Parathyroid adenoma (tissue), 2 donors: ENCODE results near the gene SPDEF.

Experiments
- H2AFZ ChIP-seq: fragments of 300-600 bp; sonication (generic); one replicate; pipeline ENCODE4 v1.7.0; 2017; ENCODE audit warnings: antibody characterized with exemption, mild to moderate bottlenecking
- H3K27ac ChIP-seq: fragments of 300-600 bp; sonication (generic); one replicate; pipeline ENCODE4 v1.7.0; 2017
- H3K27me3 ChIP-seq: fragments of 300-600 bp; sonication (generic); one replicate; pipeline ENCODE4 v1.7.0; 2017; ENCODE audit warnings: low read length; ENCODE audit not compliant: control insufficient read depth, insufficient read depth
- H3K36me3 ChIP-seq: fragments of 300-600 bp; sonication (generic); one replicate; pipeline ENCODE4 v1.7.0; 2017; ENCODE audit warnings: low read length; ENCODE audit not compliant: control insufficient read depth, insufficient read depth
- H3K4me1 ChIP-seq: fragments of 300-600 bp; sonication (generic); one replicate; pipeline ENCODE4 v1.7.0; 2017; ENCODE audit warnings: control low read depth
- H3K4me2 ChIP-seq: fragments of 300-600 bp; sonication (generic); one replicate; pipeline ENCODE4 v1.7.0; 2017; ENCODE audit warnings: low read length
- H3K4me3 ChIP-seq: fragments of 300-600 bp; sonication (generic); one replicate; pipeline ENCODE4 v1.7.0; 2017; ENCODE audit warnings: low read depth, low read length
- H3K79me2 ChIP-seq: fragments of 300-600 bp; sonication (generic); one replicate; pipeline ENCODE4 v1.7.0; 2017; ENCODE audit warnings: control low read depth
- H3K9ac ChIP-seq: fragments of 300-600 bp; sonication (generic); one replicate; pipeline ENCODE4 v1.7.0; 2017; ENCODE audit warnings: mild to moderate bottlenecking
- H3K9me3 ChIP-seq: fragments of 300-600 bp; sonication (generic); one replicate; pipeline ENCODE4 v1.7.0; 2017; ENCODE audit warnings: low read length; ENCODE audit not compliant: control insufficient read depth
- CTCF ChIP-seq: fragments of 300-600 bp; sonication (generic); IDR thresholded peaks from one replicate; pipeline ENCODE4 v1.7.0; 2017; ENCODE audit warnings: antibody characterized with exemption, mild to moderate bottlenecking
- donor health status: primary hyperparathyroidism.

The SPDEF gene

GRCh38 chr6:34527751-34528670 is 28.1 kb downstream of the SPDEF start:
- Histone ChIP-seq H3K27me3 (no peaks in the 10 kb centered on the region), H3K4me3 (no peak overlapping the region), H3K9me3 (no peaks in the 10 kb centered on the region), H3K9ac (no peak overlapping the region), H3K4me2 (no peak overlapping the region), H3K36me3 (no peaks in the 10 kb centered on the region), H3K4me1 (peaks cover 2% of the 10 kb centered on the region), H2AFZ (peak overlapping the region; percentile 44), H3K27ac (no peak overlapping the region), H3K79me2 (no peaks in the 10 kb centered on the region)
- TF ChIP-seq CTCF = no peak

DNA sequence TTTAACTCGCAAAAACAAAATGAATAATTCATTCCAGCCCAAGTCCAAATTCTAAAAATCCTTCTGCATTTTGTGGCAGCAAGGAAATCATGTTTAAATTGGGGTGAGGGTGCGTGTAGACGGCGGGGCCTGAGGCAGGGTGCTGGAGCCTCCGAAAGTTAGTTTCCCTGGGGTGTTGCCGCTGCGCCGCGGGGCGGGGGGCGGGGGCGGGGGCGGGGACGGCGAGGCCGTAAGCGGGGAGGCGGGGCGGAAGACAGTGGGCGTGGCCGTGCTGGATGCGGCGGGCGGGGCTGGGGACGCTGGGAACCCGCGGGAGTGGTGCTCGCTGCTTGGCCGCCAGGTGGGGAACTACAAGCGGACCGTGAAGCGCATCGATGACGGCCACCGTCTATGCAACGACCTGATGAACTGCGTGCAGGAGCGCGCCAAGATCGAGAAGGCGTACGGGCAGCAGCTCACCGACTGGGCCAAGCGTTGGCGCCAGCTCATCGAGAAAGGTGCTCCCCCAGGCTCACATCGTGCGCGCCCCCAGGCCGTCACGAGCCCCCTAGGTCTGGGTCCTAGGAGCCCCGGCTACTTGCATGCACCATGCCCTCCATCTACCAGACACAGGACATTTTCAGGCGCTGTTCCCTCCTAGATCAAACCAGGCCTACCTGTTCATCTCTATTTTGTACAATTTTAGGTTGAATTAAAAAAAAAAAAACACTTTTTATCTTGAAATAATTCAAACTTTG is 29.0 kb downstream of the SPDEF start:
- Histone ChIP-seq H3K4me2 (peak overlapping the region; percentile 44), H3K9me3 (no peaks in the 10 kb centered on the region), H3K27me3 (no peaks in the 10 kb centered on the region), H3K79me2 (no peaks in the 10 kb centered on the region), H3K4me1 (peaks cover 2% of the 10 kb centered on the region), H3K27ac (no peak overlapping the region), H2AFZ (peak overlapping the region; percentile 57), H3K9ac (no peak overlapping the region), H3K4me3 (no peak overlapping the region), H3K36me3 (no peaks in the 10 kb centered on the region)
- TF ChIP-seq CTCF = peak; percentile 36

DNA sequence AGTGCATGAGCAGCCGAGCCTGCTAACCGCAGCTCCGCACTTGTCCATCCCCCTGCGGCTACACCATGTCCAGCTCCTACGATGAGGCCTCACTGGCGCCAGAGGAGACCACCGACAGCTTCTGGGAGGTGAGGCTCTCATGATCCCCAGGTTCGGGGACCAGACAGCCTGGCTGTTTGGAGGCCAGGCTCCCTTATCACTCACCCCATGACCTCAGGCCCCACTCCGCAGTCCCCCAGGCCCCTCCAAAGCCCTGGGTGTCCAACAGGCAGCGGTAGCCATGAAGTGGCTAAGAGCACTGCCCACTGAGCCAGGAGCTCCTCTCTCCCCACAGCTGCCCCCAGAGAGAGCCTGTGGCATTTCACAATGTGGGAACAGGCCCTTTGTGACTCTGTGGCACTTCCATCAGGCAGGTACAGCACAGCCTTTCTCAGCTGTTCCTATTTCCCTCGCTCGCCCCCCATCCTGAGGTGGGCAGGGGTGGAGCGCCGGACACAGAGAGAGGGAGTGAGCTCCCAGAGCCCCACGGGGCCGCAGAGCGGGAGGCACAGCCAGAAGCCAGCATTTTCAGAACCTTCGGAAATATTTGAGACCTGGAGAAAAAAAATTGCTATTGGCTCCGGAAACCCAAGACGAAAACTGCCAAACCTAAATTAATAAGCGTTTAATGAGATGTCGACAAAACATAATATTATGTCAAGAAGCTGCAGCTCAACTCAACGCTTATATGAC is 29.7 kb downstream of the SPDEF start:
- Histone ChIP-seq H3K79me2 (no peaks in the 10 kb centered on the region), H3K9ac (no peak overlapping the region), H3K27ac (no peak overlapping the region), H2AFZ (peak overlapping the region; percentile 57), H3K4me1 (peaks cover 2% of the 10 kb centered on the region), H3K9me3 (no peaks in the 10 kb centered on the region), H3K36me3 (no peaks in the 10 kb centered on the region), H3K27me3 (no peaks in the 10 kb centered on the region), H3K4me3 (no peak overlapping the region), H3K4me2 (no peak overlapping the region)
- TF ChIP-seq CTCF = no peak

DNA sequence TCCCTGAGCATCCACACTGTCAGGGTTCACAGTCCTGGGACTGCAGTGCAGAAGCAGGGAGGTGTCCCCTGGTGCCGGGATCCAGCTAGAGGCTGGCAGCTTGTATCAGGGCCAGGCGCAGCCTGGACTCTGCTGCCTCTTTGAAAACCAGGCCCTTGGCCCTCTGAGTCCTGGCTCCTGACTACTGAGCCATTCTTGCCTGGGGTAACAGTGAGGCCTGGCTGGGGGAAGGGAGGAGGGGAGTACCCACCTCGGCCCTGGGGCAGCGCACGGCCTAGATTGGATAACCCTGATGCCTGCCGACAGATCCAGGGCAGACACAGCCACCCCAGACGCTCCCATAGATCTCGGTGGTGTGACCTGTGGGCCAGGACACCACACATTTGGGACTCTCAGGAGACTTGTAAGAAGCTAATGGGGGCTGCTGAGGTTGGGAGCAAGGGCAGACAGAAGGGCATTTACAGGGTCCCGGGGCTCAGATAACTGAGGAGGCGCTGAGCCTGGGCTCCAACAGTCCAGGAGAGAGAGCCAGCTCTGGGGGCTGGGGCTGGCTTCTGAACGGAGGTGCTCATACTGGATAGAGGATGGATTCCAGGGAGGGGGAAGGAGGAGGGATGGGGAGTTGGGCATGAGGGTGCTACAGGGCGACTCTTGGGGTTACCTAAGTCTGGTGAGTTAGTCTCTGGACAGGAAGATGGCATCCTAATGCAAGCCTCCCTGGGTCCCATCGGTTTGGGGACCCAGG is 30.5 kb downstream of the SPDEF start:
- no peaks in the 10 kb centered on the region for H3K9me3 ChIP-seq
- no peaks in the 10 kb centered on the region for H3K36me3 ChIP-seq
- no peaks in the 10 kb centered on the region for H3K27me3 ChIP-seq
- no peak overlapping the region for H3K9ac ChIP-seq
- peaks cover 2% of the 10 kb centered on the region for H3K4me1 ChIP-seq
- no peak for TF ChIP-seq CTCF
- H3K27ac ChIP-seq = no peak overlapping the region
- H3K4me2 ChIP-seq = no peak overlapping the region
- H3K79me2 ChIP-seq = no peaks in the 10 kb centered on the region
- H3K4me3 ChIP-seq = no peak overlapping the region
- H2AFZ ChIP-seq = no peak overlapping the region
